ENCODE results near the gene NUMB. TPM values are rescaled to one million over a fixed set of nuclear protein-coding genes. Genes with fewer than 3 reads are reported as not detected.

NUMB gene
- total RNA-seq, 2 experiments from 2014 or later: 39.6 to 49.6 TPM

DNA sequence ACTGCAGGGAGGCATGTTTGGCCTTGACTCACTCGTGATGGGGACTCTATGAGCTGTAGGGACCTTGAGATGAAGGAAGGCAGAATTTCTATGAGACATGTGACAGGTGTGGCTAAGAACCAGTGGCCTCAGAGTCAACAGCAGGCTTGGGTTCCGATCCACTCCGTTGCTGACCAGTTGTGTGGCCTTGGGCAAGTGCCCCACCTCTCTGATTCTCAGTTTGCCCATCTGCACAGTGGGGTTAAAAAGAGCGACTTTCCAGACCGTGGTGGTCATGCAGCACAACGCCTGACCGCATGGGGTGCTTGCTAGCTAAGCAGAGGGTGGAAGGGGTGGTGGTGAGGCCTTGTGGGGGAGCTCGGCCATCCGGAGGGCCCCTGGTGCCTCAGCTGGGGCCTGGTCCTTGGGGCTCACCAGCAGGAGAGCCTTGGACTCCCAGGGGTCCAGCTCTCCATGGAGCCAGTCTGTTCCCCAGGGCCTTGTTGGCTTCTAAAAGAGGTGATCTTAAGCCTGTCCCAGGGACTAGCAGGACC, 202.6 kb downstream of the NUMB start:
- Mint-ChIP-seq H3K4me3 (no peak overlapping the region), H3K9me3 (no peaks in the 10 kb centered on the region), H3K36me3 (ENCODE audit: low read depth) (no peaks in the 10 kb centered on the region), H3K4me1 (no peaks in the 10 kb centered on the region), H3K27ac (no peak overlapping the region), H3K27me3 (no peaks in the 10 kb centered on the region)
- ChIA-PET POLR2A (interaction anchor here (0.5 to 0.7 kb wide), 2 partner anchors 9 to 201 kb away, joined by 3 to 11 read pairs; no protein-coding TSS in a partner anchor), CTCF (no interaction called here)
- DNase-seq: no peak

DNA sequence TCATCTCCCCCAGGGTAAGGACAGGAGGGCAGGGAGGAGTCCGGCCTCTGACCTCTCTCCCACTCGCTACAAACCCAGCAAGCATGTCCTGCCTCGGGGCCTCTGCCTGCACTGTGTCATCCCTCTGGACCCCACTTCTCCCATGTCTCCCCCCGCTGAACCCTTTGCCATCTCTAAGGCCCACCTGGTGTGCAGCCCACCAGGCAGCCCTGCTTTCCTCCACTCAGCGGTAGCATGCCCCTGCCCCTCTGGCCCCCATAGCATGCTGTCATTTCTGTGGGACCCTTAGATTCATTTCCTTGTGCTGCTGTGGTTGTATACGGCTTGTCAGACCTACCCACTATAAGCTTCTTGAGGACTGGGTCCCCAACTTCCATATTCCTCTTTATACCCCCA, 203.3 kb downstream of the NUMB start:
- H3K27me3 Mint-ChIP-seq: no peaks in the 10 kb centered on the region
- H3K4me1 Mint-ChIP-seq: no peaks in the 10 kb centered on the region
- ChIA-PET CTCF (interaction anchor here (1.1 kb wide), 1 partner anchor 209 kb away, joined by 3 read pairs; no protein-coding TSS in a partner anchor), POLR2A (no interaction called here)
- no peaks in the 10 kb centered on the region for H3K36me3 Mint-ChIP-seq (ENCODE audit: low read depth)
- no peak overlapping the region for H3K27ac Mint-ChIP-seq
- no peaks in the 10 kb centered on the region for H3K9me3 Mint-ChIP-seq
- no peak for DNase-seq
- H3K4me3 Mint-ChIP-seq: no peak overlapping the region

DNA sequence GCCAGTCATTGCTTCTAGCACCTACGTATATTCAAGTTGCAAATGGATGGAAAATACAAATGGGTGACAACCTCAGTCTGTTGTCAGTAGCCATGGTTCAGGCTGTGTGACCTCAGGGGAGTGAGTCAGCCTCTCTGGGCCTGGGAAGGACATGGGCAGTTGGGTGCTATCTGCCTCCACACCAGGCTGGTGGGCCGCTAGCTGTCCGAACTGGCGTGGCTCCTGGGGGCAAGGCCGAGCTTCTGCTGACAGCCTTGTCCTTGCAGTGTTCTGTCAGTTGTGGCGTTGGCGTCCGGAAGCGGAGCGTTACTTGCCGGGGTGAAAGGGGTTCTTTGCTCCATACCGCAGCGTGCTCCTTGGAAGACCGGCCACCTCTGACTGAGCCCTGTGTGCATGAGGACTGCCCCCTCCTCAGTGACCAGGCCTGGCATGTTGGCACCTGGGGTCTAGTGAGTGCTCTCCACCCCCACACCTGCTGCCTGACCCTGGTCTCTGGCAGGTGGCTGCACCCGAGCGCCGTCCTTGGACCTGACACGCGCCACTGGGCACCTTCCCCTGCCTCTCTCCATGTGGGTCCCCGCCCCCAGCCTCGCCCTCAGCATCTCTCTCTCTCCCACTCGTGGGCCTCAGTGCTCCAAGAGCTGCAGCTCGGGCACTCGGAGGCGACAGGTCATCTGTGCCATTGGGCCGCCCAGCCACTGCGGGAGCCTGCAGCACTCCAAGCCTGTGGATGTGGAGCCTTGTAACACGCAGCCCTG, 203.9 kb downstream of the NUMB start:
- H3K27me3 Mint-ChIP-seq: no peaks in the 10 kb centered on the region
- H3K27ac Mint-ChIP-seq: no peak overlapping the region
- CTCF ChIA-PET: interaction anchor here (0.7 to 1.1 kb wide), 2 partner anchors 10 to 209 kb away, joined by 3 read pairs; no protein-coding TSS in a partner anchor
- POLR2A ChIA-PET: no interaction called here
- DNase-seq: no peak
- H3K36me3 Mint-ChIP-seq (ENCODE audit: low read depth): no peaks in the 10 kb centered on the region
- no peak overlapping the region for H3K4me3 Mint-ChIP-seq
- no peaks in the 10 kb centered on the region for H3K9me3 Mint-ChIP-seq
- H3K4me1 Mint-ChIP-seq: peaks cover 2% of the 10 kb centered on the region

DNA sequence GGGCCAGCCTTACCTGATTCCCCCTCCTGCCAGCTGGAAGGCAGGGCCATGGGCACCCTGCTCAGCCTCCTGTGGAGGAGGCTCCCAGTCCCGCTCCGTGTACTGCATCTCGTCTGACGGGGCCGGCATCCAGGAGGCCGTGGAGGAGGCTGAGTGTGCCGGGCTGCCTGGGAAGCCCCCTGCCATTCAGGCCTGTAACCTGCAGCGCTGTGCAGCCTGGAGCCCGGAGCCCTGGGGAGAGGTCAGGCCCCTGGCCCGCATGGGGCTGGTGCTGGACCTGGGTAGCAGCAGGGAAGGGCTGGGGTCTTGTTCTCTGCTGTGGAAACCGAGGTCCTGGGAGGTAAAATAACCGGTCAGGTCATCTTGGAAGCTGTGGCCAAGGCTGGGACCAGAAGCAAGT, 204.6 kb downstream of the NUMB start:
- H3K4me1 Mint-ChIP-seq: peaks cover 6% of the 10 kb centered on the region
- no peak overlapping the region for H3K27ac Mint-ChIP-seq
- H3K36me3 Mint-ChIP-seq (ENCODE audit: low read depth): no peaks in the 10 kb centered on the region
- no peaks in the 10 kb centered on the region for H3K9me3 Mint-ChIP-seq
- ChIA-PET POLR2A (no interaction called here), CTCF (interaction anchor here (0.7 kb wide), 1 partner anchor 11 kb away, joined by 3 read pairs; no protein-coding TSS in a partner anchor)
- H3K4me3 Mint-ChIP-seq: no peak overlapping the region
- no peaks in the 10 kb centered on the region for H3K27me3 Mint-ChIP-seq
- DNase-seq: no peak

DNA sequence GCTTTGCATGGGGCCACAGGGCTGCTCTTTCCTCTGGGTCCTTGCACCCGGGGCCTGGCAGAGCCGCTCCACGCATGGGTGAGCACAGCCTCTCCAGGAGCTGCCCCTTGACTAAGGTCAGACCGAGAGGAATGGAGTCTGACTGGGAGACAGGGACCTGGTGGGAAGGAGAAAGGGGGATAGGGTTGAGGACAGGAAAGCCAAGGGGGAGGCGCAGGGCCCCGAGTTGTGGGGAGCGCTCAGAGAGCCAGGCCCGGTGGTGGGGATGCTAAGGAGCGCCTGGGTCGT, 205.1 kb downstream of the NUMB start:
- Mint-ChIP-seq H3K4me1 (peaks cover 8% of the 10 kb centered on the region), H3K36me3 (ENCODE audit: low read depth) (no peaks in the 10 kb centered on the region), H3K9me3 (no peaks in the 10 kb centered on the region), H3K4me3 (no peak overlapping the region), H3K27me3 (no peaks in the 10 kb centered on the region), H3K27ac (no peak overlapping the region)
- ChIA-PET CTCF (no interaction called here), POLR2A (no interaction called here)
- DNase-seq: no peak

DNA sequence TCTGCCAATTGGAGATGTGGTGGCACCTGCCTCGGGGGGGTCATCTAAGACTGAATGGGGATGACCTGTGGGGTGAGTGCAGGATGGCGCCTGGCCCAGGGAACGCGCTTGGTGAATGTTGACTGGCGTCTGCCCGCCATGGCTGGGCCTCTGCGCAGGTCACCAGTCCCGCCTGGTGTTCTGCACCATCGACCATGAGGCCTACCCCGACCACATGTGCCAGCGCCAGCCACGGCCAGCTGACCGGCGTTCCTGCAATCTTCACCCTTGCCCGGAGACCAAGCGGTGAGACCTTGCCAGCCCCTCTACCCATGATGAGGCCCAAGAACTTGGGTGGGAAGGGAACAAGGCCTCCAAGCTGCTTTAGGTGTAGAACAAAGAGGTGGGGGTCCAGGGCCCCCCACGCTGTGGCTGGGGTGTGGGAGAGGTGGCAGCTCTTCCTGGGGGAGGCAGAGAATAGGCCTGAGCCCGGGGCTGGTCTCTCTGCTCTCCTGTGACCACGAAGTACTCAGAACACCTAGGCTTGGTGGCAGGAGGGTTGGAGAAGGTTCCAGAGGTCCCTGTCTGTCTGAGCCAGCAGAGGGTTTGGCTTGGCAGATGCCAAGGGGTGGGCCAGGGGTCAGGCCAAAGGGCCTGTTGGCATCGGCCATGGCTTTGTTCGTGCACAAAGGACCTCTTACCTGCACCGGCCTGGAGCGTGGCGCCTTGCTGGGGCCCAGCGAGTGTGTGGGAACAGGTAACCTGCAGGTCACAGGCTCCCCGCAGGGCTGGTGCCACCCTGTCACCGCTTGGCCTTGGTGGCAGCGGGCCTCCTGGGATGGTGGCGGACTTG, 205.6 kb downstream of the NUMB start:
- H3K36me3 Mint-ChIP-seq (ENCODE audit: low read depth): no peaks in the 10 kb centered on the region
- DNase-seq: no peak

GRCh38 chr14:73251516-73252215, 206.7 kb downstream of the NUMB start:
- POLR2A ChIA-PET: no interaction called here
- DNase-seq: no peak
- H3K4me3 Mint-ChIP-seq: no peak overlapping the region

More for the DNA sequence above, 205.6 kb downstream of the NUMB start:
- Mint-ChIP-seq H3K27me3 (no peaks in the 10 kb centered on the region), H3K27ac (no peak overlapping the region), H3K4me3 (no peak overlapping the region), H3K4me1 (peaks cover 13% of the 10 kb centered on the region), H3K9me3 (no peaks in the 10 kb centered on the region)
- CTCF ChIA-PET: no interaction called here
- POLR2A ChIA-PET: no interaction called here

DNA sequence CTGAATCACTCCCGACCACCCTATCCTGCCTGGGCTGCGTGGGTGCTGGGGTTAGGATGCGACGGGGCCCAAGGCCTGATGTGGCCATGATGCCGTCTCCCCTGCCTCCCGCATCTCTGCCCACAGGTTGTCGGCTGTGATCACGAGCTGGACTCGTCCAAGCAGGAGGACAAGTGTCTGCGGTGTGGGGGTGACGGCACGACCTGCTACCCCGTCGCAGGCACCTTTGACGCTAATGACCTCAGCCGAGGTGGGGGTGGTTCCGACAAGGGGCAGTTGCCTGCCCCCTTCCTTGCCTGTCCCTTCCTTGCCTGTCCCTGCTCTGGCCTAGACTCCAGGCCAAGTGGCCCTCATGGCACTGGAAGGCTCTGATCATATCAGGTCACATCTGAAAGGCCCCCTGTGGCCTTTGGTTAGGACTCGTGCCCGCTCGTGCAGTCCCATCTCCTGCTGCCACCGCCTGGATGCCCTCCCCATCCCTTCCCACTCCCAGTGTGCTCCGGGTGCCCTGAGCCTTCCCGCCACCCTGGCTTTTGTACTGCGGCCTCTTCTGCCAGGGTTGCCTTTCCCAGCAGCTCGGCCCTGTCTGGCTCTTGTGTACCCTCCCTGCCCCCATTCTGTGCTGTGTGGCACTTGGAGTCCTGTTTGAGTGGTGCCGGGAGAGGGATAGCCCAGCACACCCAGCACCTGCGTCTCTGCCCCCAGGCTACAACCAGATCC, 207.4 kb downstream of the NUMB start:
- POLR2A ChIA-PET: no interaction called here
- H3K4me3 Mint-ChIP-seq: no peak overlapping the region
- H3K36me3 Mint-ChIP-seq (ENCODE audit: low read depth): no peaks in the 10 kb centered on the region
- CTCF ChIA-PET: no interaction called here
- no peak overlapping the region for H3K27ac Mint-ChIP-seq
- DNase-seq: no peak
- peaks cover 7% of the 10 kb centered on the region for H3K27me3 Mint-ChIP-seq
- H3K9me3 Mint-ChIP-seq: peaks cover 3% of the 10 kb centered on the region
- peaks cover 27% of the 10 kb centered on the region for H3K4me1 Mint-ChIP-seq

More at GRCh38 chr14:73251516-73252215, 206.7 kb downstream of the NUMB start:
- Mint-ChIP-seq H3K36me3 (ENCODE audit: low read depth) (no peaks in the 10 kb centered on the region), H3K27ac (no peak overlapping the region), H3K27me3 (peaks cover 5% of the 10 kb centered on the region), H3K9me3 (peaks cover 3% of the 10 kb centered on the region), H3K4me1 (peaks cover 23% of the 10 kb centered on the region)
- CTCF ChIA-PET: no interaction called here

DNA sequence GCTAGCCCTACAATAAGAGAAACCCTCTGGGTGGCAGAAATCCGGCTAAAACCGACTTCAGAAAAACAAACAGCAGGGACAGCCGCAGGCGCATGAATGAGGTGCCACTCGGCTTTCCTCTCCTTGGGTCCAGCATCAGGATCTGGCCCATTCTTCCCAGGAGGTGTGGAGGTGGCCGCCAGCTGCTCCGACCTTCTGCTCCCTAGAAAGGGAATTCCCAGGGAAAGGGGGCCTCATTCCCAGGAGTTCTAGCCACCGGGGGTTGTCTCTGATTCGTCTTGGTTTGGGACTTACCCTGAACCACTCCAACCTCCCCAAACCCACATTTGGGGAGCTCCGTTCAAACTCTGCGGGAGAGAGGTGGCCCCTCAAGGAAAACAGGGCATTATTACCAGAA, 208.0 kb downstream of the NUMB start:
- peaks cover 3% of the 10 kb centered on the region for H3K9me3 Mint-ChIP-seq
- no peaks in the 10 kb centered on the region for H3K36me3 Mint-ChIP-seq (ENCODE audit: low read depth)
- ChIA-PET CTCF (no interaction called here), POLR2A (no interaction called here)
- no peak for DNase-seq
- no peak overlapping the region for H3K4me3 Mint-ChIP-seq
- peaks cover 27% of the 10 kb centered on the region for H3K4me1 Mint-ChIP-seq
- peaks cover 7% of the 10 kb centered on the region for H3K27me3 Mint-ChIP-seq
- H3K27ac Mint-ChIP-seq: no peak overlapping the region

- Mint-ChIP-seq H3K27me3 (peaks cover 11% of the 10 kb centered on the region), H3K9me3 (peaks cover 3% of the 10 kb centered on the region), H3K4me3 (no peak overlapping the region), H3K4me1 (peaks cover 29% of the 10 kb centered on the region), H3K36me3 (ENCODE audit: low read depth) (no peaks in the 10 kb centered on the region), H3K27ac (no peak overlapping the region)
- ChIA-PET POLR2A (no interaction called here), CTCF (no interaction called here)
- no peak for DNase-seq
Observed at GRCh38 chr14:73249564-73250316, 208.6 kb downstream of the NUMB start.

DNA sequence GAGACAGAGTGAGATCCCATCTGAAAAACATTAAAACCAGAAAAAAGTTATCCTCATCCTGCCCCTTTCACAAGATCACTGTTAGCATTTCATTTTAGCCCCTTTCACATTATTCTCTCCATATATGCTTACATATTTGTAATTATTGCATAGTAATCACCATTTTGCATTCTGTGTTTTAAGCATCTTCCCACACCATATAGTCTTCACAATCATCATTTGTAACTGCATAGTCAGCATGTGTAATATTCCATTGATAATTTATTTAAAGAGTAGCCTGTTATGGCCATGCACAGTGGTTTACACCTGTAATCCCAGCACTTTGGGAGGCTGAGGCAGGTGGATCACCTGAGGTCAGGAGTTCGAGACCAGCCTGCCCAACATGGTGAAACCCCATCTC, 209.2 kb downstream of the NUMB start:
- ChIA-PET CTCF (interaction anchor here (0.6 kb wide), 1 partner anchor 1033 kb away, joined by 3 read pairs; no protein-coding TSS in a partner anchor), POLR2A (no interaction called here)
- Mint-ChIP-seq H3K27me3 (peaks cover 17% of the 10 kb centered on the region), H3K36me3 (ENCODE audit: low read depth) (no peaks in the 10 kb centered on the region), H3K9me3 (peaks cover 3% of the 10 kb centered on the region), H3K27ac (no peak overlapping the region), H3K4me1 (peaks cover 29% of the 10 kb centered on the region), H3K4me3 (no peak overlapping the region)
- no peak for DNase-seq
